GM21619 (cell line): ENCODE results near the gene STYXL1.

Experiments
- ATAC-seq: cut with Tn5 transposase; IDR thresholded peaks from one replicate; pipeline ENCODE4 v1.9.1; 2021; ENCODE audit not compliant: unreplicated experiment

STYXL1 gene

DNA sequence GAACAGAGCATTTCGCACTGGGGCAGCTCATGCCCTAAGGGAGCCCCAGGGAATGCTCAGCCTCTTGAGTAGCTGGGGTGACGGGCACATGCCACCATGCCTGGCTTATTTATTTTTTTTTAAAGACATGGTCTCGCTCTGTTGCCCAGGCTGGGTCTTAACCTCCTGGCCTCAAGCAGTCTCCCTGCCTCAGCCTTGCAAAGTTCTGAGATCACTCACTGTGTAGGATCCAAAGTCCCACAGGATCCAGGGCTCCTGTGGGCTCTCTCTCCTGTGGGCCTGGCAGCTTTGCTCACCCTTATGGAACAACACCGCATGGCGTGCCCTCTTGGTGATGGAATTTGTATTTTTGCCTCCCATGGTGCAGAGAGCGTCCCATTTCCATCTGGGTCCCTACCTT is 87.4 kb downstream of the STYXL1 start:
- ATAC-seq, result no peak

DNA sequence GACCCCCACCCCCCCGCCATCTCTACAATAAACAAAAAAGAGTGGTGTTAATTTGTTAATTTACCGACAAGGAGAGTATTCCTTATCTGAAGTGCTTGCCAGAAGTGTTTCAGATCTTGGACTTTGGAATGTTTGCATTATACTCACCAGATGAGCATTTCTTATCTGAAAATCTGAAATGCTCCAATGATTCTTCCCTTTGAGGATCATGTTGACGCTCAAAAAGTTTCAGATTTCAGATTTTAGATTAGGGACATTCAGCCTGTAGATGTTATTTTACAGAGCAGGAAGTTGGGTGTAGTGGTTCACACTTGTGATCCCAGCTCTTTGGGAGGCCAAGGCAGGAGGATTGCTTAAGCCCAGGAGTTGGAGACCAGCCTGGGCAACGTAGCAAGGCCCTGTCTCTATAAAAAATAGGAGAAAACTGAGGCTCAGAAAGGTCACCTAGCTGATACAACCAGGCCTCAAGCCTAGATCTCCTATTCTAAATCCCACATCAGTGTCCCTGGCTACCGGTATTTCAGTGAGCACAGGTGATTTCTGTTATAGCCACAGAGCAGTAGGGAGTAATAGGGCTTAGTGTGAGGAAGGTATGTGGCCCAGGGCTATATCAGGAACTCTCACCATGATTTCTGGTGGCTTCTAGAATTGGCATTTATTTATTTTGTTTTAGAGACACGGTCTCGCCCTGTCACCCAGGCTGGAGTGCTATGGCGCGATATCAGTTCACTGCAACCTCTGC is 88.8 kb downstream of the STYXL1 start:
- no peak for ATAC-seq

DNA sequence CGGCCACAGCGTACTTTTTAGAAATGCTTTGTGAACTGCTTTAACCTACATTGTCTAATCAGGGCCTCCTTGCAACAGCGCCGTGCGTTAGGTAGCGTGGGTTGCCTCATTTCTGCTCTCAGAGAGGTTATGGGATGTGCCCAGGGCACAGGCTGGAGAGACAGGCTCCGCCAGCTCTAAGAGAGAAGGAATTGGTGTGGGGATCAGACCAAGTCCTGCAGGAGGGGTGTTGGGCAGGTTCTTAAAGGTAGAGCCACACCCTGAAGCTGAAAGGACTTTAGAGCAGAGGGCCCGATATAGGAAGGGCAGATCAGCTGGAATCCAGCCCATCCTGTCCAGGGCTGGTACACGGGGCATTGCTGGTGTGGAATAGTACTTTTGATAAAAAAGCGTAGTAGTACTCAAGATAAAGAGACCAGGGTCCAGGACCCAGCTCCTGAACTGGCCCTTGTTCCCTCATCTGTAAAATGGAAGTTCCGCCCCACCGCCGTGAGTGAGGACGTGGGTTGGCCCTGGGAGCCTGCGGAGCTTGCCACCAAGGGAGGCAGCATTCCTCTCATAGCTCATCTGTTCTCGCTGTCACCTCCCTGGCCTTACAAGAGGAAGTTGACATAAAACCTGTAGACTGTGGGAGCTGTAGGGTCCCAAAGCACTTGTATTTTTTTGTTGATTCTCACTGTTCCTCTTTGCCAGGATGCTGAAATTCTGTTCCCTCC is 90.6 kb downstream of the STYXL1 start:
- ATAC-seq, result no peak

DNA sequence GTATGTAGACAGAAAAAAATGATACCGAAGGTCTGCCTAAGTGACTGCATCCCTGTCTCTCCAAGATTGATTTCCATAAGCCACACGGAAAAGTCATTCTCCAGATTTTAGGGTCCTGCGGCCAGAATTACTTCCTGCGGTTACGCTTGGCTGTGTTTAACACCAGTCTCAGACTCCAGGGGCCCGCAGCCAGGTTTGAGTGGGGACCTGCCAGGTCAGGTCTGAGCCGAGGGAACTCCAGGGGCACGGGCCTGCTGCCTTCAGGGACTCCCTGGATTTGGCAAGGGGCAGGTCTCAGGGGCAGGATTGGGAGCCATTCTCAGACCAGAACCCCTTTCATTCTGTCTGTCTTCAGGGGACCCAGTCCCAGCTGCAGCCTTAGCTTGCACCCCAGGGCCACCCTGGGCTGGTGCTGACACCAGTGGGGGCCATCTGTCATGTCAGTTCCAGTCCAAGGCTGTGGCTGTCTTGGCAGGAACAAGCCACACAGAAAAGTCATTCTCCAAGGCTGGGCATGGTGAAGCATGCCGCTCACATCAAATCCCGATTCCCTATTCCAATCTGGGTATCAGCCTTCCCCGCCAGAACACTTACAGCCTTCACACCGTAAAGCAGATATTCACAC is 92.4 kb downstream of the STYXL1 start:
- no peak for ATAC-seq

DNA sequence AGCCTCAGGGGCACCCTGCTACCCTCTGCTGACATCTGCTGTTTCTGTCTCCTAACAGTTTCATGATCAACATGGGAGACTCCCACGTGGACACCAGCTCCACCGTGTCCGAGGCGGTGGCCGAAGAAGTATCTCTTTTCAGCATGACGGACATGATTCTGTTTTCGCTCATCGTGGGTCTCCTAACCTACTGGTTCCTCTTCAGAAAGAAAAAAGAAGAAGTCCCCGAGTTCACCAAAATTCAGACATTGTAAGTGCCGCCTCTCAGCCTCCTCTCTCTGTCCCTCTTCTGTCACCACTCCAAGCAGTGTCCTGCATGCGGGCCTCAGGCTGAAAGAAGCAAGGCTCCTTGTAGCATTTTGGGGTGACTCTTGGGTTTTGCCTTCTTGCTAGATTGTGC is 93.9 kb downstream of the STYXL1 start:
- ATAC-seq, result no peak

DNA sequence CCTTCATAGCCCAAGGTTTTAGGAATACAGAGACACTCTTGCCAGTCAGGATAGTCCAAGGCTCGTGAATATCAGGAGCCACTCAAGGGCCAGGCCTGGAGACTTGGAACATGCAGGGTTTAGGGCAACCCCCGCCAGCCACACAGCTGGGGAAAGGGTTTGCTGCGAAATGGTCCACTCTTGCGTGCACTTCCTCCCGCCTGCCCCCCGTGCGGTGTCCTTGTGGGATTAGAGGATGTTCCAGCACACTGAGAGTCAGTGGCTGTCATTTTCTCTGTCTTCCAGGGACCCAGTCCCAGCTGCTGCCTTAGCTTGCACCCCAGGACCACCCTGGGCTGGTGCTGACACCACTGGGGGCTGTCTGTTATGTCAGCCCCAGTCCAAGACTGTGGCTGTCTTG is 94.4 kb downstream of the STYXL1 start:
- ATAC-seq, result no peak

DNA sequence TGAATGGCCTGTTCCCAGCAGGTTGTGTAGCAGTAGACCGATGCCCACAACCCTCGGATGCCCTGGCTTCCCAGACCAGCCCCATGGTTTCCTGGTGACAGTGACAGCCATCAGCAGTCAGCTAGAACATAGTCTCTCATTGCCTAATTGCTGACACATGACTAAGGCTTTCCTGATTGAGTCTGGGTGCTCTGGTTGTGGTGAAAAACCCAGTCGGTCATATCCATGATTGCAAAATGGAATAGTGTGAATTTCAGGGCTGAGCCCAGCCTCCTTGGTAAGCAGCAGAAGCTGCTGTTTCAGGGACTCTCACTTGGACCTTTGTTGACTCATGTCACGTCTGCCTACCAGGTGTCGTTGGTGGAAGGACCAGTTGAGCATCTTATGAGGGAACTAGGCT is 96.3 kb downstream of the STYXL1 start:
- ATAC-seq, result no peak

DNA sequence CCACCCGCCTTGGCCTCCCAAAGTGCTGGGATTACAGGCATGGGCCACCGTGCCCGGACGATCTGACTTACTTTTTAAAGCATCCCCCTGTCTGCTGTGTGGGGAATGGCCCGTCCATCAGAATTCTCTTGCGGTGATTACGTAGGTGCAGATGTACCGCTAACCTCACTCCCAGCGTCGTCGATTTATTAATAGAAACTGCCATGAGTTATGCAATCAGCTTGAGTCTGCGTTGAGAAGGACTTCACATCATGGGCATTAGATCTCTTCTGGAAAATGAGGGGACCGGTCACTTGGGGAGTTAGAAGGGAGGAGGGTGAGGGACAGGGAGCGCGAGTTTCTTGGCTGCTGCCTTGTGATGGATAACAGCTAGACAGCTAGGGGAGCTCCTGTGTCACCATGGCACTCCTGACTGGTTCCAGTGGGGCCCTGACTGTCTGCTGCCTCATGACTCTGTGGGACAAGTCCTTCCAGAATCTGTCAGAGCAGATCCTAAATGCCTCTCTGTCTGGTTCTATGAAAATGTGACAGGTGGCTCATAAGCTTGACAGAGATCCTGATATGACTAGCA is 97.6 kb downstream of the STYXL1 start:
- no peak for ATAC-seq

DNA sequence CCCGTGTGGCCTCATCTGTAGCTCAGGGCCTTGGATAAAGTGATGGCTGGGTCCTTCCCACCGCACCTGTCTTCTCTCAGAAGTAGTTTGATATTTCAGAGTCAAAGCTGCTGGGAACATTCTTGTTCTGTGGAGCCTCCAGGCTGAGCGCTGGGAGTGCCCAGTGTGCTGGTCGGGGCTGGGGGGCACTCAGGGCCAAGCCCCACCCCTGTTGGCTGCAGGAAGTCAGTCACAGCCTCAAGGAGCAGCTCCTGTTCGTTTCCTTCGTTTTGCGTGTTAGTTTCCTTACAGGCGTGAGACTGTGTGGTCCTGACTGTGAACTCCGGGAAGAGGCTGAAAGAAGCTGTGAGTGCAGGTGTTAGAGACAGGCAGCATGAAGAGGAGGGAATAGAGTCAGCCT is 99.6 kb downstream of the STYXL1 start:
- ATAC-seq, result no peak
